Keratinocyte (primary cell): Measurements from ENCODE around the gene IFT172.
A peak's percentile ranks its signal among the peaks of the same experiment; 100 is the strongest.

ENCODE experiments used
- EZH2 ChIP-seq: IDR thresholded peaks from one replicate; pipeline ENCODE4 v1.6.1; 2012; ENCODE audit warnings: inconsistent platforms, mild to moderate bottlenecking, low read length, moderate library complexity
- TF ChIP-seq, protein P1 (sequence below), 3 experiments: IDR thresholded peaks in 1 of 3; conservative IDR thresholded peaks in 1 of 3; optimal IDR thresholded peaks in 1 of 3; 2 replicates in 2 of 3; 3 replicates in 1 of 3; pipeline versions ENCODE3 to v1.5.1; 2011; ENCODE audit warnings: low read length in 3 of 3, mild to moderate bottlenecking in 3 of 3, moderate library complexity in 2 of 3, control low read depth in 1 of 3, inconsistent platforms in 1 of 3; ENCODE audit not compliant: insufficient read depth in 2 of 3; ENCODE audit errors: extremely low read depth in 1 of 3

GRCh38 chr2:27428213-27428977 lies 61.1 kb downstream of the IFT172 start, which contains the start of gene NRBP1:
- TF ChIP-seq, protein P1, sequence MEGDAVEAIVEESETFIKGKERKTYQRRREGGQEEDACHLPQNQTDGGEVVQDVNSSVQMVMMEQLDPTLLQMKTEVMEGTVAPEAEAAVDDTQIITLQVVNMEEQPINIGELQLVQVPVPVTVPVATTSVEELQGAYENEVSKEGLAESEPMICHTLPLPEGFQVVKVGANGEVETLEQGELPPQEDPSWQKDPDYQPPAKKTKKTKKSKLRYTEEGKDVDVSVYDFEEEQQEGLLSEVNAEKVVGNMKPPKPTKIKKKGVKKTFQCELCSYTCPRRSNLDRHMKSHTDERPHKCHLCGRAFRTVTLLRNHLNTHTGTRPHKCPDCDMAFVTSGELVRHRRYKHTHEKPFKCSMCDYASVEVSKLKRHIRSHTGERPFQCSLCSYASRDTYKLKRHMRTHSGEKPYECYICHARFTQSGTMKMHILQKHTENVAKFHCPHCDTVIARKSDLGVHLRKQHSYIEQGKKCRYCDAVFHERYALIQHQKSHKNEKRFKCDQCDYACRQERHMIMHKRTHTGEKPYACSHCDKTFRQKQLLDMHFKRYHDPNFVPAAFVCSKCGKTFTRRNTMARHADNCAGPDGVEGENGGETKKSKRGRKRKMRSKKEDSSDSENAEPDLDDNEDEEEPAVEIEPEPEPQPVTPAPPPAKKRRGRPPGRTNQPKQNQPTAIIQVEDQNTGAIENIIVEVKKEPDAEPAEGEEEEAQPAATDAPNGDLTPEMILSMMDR (optimal IDR thresholded peaks at IDR 0.05 in 1 of 3, IDR thresholded peaks at IDR 0.05 in 1 of 3, conservative IDR thresholded peaks at IDR 0.05 in 1 of 3; ENCODE audit: extremely low read depth in 1 of 3, insufficient read depth in 2 of 3, low read length in 3 of 3): peak in 1 of 3 experiments; percentile 9
- no peak for TF ChIP-seq EZH2
